Naive thymus-derived CD4-positive, alpha-beta T cell (primary cell): ENCODE measurements around the gene PCDHGB2. TPM values are rescaled to one million over a fixed set of nuclear protein-coding genes. Genes with fewer than 3 reads are reported as not detected.

Experiments used
- ATAC-seq: fragments of 150-1000 bp; cut with Tn5 transposase; 2 replicates; pipeline ENCODE4 v1.10.0; 2021; ENCODE audit warnings: mild to moderate bottlenecking, moderate library complexity
- CTCF ChIA-PET: fragments of 350-600 bp; sonication (Branson Sonifier 250); formaldehyde crosslinking; loops from one replicate; lab custom pipeline; 2021; ENCODE audit warnings: antibody characterized with exemption; lab: Charles Lee
- POLR2A ChIA-PET: fragments of 350-600 bp; sonication (Branson Sonifier 250); formaldehyde crosslinking; loops from one replicate; lab custom pipeline; 2021; ENCODE audit warnings: antibody characterized with exemption, inconsistent platforms; lab: Charles Lee
- DNase-seq, 9 donors: peaks; one replicate each; pipeline versions ENCODE4 v3.0.0 to v3.0.0-alpha.2; 2020 to 2022; ENCODE audit warnings: mixed read lengths in 1 of 9
- H3K27ac ChIP-seq: one replicate; pipeline ENCODE4 v1.7.0; 2013; ENCODE audit warnings: mild to moderate bottlenecking, low read depth, low read length, moderate library complexity
- H3K27me3 ChIP-seq, 2 donors: one replicate each; pipeline ENCODE4 v1.7.0; 2013; ENCODE audit warnings: low read length in 2 of 2, mild to moderate bottlenecking in 2 of 2, moderate library complexity in 2 of 2; ENCODE audit not compliant: control insufficient read depth in 2 of 2, insufficient read depth in 2 of 2
- H3K36me3 ChIP-seq, 3 experiments: 1 replicate in 2 of 3; 2 replicates in 1 of 3; pipeline ENCODE4 v1.7.0; 2013; ENCODE audit warnings: low read length in 3 of 3, mild to moderate bottlenecking in 3 of 3, moderate library complexity in 1 of 3; ENCODE audit not compliant: insufficient read depth in 3 of 3, control insufficient read depth in 2 of 3
- H3K4me1 ChIP-seq, 2 donors: one replicate each; pipeline ENCODE4 v1.7.0; 2013; ENCODE audit warnings: low read length in 2 of 2, mild to moderate bottlenecking in 2 of 2, moderate library complexity in 1 of 2; ENCODE audit not compliant: control insufficient read depth in 2 of 2, insufficient read depth in 2 of 2
- H3K4me3 ChIP-seq: 2 replicates; pipeline ENCODE4 v1.7.0; 2013; ENCODE audit warnings: mild to moderate bottlenecking, low read length
- H3K9me3 ChIP-seq, 3 experiments: 1 replicate in 2 of 3; 2 replicates in 1 of 3; pipeline ENCODE4 v1.7.0; 2013; ENCODE audit warnings: low read length in 3 of 3; ENCODE audit not compliant: control insufficient read depth in 2 of 3
- H3K27ac Mint-ChIP-seq, 9 donors: one replicate each; pipeline ENCODE4 v1.8.0; 2020 to 2022; ENCODE audit warnings: mixed read lengths in 9 of 9, mild to moderate bottlenecking in 8 of 9, moderate library complexity in 5 of 9, inconsistent platforms in 2 of 9
- H3K27me3 Mint-ChIP-seq, 5 donors: one replicate each; pipeline ENCODE4 v1.8.0; 2021 to 2022; ENCODE audit warnings: mixed read lengths in 5 of 5, mild to moderate bottlenecking in 1 of 5
- H3K36me3 Mint-ChIP-seq, 5 donors: one replicate each; pipeline ENCODE4 v1.8.0; 2020 to 2022; ENCODE audit warnings: mixed read lengths in 5 of 5, mild to moderate bottlenecking in 3 of 5, inconsistent platforms in 1 of 5
- H3K4me1 Mint-ChIP-seq, 7 donors: one replicate each; pipeline ENCODE4 v1.8.0; 2020 to 2022; ENCODE audit warnings: mixed read lengths in 7 of 7, mild to moderate bottlenecking in 3 of 7, inconsistent platforms in 1 of 7
- H3K4me3 Mint-ChIP-seq, 10 donors: one replicate each; pipeline ENCODE4 v1.8.0; 2020 to 2022; ENCODE audit warnings: mild to moderate bottlenecking in 10 of 10, mixed read lengths in 10 of 10, moderate library complexity in 6 of 10, inconsistent platforms in 2 of 10
- H3K9me3 Mint-ChIP-seq, 11 donors: one replicate each; pipeline ENCODE4 v1.8.0; 2020 to 2022; ENCODE audit warnings: mixed read lengths in 11 of 11, mild to moderate bottlenecking in 4 of 11, inconsistent platforms in 1 of 11, moderate library complexity in 1 of 11
- intact Hi-C, 2 donors: fragments of 100-400 bp; cut with micrococcal nuclease; formaldehyde crosslinking; loops; one replicate each; pipeline ENCODE4 v1.15.1; 2023
- polyA plus RNA-seq, 2 donors: library from polyadenylated mRNA; unstranded; fragments of 300-500 nt; fragmentation: Illumina TruSeq; gene quantifications; one replicate each; pipeline ENCODE4 v1.2.3, GENCODE V29; 2021
- total RNA-seq, 6 experiments: library from RNA in 5 of 6; stranded (reverse) in 5 of 6; gene quantifications; 1 replicate in 5 of 6; 2 replicates in 1 of 6; pipeline ENCODE4 v1.2.3 and lab custom pipeline; 2021 to 2026

PCDHGB2 gene
- total and polyA plus RNA-seq, 7 experiments from 2014 or later, result 0.24 to 1.3 (median 0.36) TPM; not detected in 3

GRCh38 chr5:141366016-141366896 lies 6.5 kb downstream of the PCDHGB2 start:
- H3K27ac Mint-ChIP-seq, result no peak overlapping the region
- ChIA-PET CTCF (no interaction called here), POLR2A (no interaction called here)
- peaks cover 2 to 12% (median 6%) of the 10 kb centered on the region in 7 donors for H3K4me1 Mint-ChIP-seq
- DNase-seq (no peak), ATAC-seq (no peak)
- H3K4me3 Mint-ChIP-seq, result no peak overlapping the region
- peaks cover 54 to 93% (median 83%) of the 10 kb centered on the region in 5 donors for H3K27me3 Mint-ChIP-seq
- Histone ChIP-seq H3K4me3 (no peak overlapping the region), H3K27ac (no peak overlapping the region), H3K9me3 (peaks cover 0 to 49% (median 0%) of the 10 kb centered on the region in 3 experiments), H3K4me1 (no peaks in the 10 kb centered on the region), H3K36me3 (no peaks in the 10 kb centered on the region), H3K27me3 (peaks cover 5 to 25% of the 10 kb centered on the region in 2 donors)
- peaks cover 8 to 34% (median 16%) of the 10 kb centered on the region in 5 donors for H3K36me3 Mint-ChIP-seq
- peaks cover 12 to 93% (median 59%) of the 10 kb centered on the region in 11 donors for H3K9me3 Mint-ChIP-seq
- intact Hi-C loops, result loop anchor here in 1 of 2 donors (10.0 kb wide), 1 partner anchor 131 kb away; no protein-coding TSS in a partner anchor

GRCh38 chr5:141369994-141370848 lies 10.4 kb downstream of the PCDHGB2 start, which contains the start of gene PCDHGB3:
TSS of gene PCDHGB3 (plus strand) at chr5:141370242. CDS start at chr5:141370395, 153 bp downstream.
- H3K9me3 Mint-ChIP-seq, result peaks cover 3 to 93% (median 47%) of the 10 kb centered on the region in 11 donors
- ChIA-PET POLR2A (no interaction called here), CTCF (interaction anchor here (0.6 to 1.2 kb wide), 5 partner anchors 51 to 539 kb away, joined by 3 to 5 read pairs (median 4); partner anchors contain the start of gene PCDHGA11)
- Histone ChIP-seq H3K36me3 (no peaks in the 10 kb centered on the region), H3K27ac (no peak within 1 kb of the TSS), H3K9me3 (peaks cover 0 to 48% (median 0%) of the 10 kb centered on the region in 3 experiments), H3K4me1 (no peaks in the 10 kb centered on the region), H3K4me3 (peak within 1 kb of the TSS; percentile 29), H3K27me3 (peaks cover 0 to 11% of the 10 kb centered on the region in 2 donors)
- H3K27me3 Mint-ChIP-seq, result peaks cover 42 to 93% (median 82%) of the 10 kb centered on the region in 5 donors
- H3K4me1 Mint-ChIP-seq, result peaks cover 2 to 8% (median 6%) of the 10 kb centered on the region in 7 donors
- H3K4me3 Mint-ChIP-seq, result peak within 1 kb of the TSS; percentile 70 to 86 (median 82)
- H3K36me3 Mint-ChIP-seq, result peaks cover 4 to 24% (median 7%) of the 10 kb centered on the region in 5 donors
- intact Hi-C loops, result loop anchor here (1.0 to 10.0 kb wide), 2 partner anchors 135 to 194 kb away; no protein-coding TSS in a partner anchor
- H3K27ac Mint-ChIP-seq, result no peak within 1 kb of the TSS
- peak in 5 of 9 donors; percentile 21 to 42 (median 27) for DNase-seq
- peak; percentile 76 for ATAC-seq

- ChIA-PET POLR2A (no interaction called here), CTCF (interaction anchor here (0.6 kb wide), 1 partner anchor 957 kb away, joined by 6 read pairs; no protein-coding TSS in a partner anchor)
- peaks cover 0 to 41% (median 0%) of the 10 kb centered on the region in 3 experiments for H3K9me3 ChIP-seq
- intact Hi-C loops, result no loop called here
- H3K27me3 ChIP-seq, result peaks cover 0 to 8% of the 10 kb centered on the region in 2 donors
- no peaks in the 10 kb centered on the region for H3K36me3 ChIP-seq
- Mint-ChIP-seq H3K36me3 (peaks cover 2 to 22% (median 12%) of the 10 kb centered on the region in 5 donors), H3K27ac (peak overlapping the region in 1 of 9 donors; percentile 49), H3K9me3 (peaks cover 8 to 93% (median 45%) of the 10 kb centered on the region in 11 donors), H3K4me3 (peak overlapping the region in 2 of 10 donors; percentile 66 to 81), H3K27me3 (peaks cover 32 to 85% (median 79%) of the 10 kb centered on the region in 5 donors), H3K4me1 (peaks cover 2 to 8% (median 6%) of the 10 kb centered on the region in 7 donors)
- H3K4me3 ChIP-seq, result no peak overlapping the region
- DNase-seq, result no peak
- H3K27ac ChIP-seq, result no peak overlapping the region
- H3K4me1 ChIP-seq, result no peaks in the 10 kb centered on the region
- ATAC-seq, result no peak
Measured at GRCh38 chr5:141371572-141372475, 12.0 kb downstream of the PCDHGB2 start.

GRCh38 chr5:141373673-141374317 lies 14.0 kb downstream of the PCDHGB2 start, which contains the start of gene PCDHGA6:
TSS of gene PCDHGA6 (plus strand) at chr5:141373891. CDS start at chr5:141374084, 193 bp downstream.
- Histone ChIP-seq H3K4me3 (no peak within 1 kb of the TSS), H3K4me1 (no peaks in the 10 kb centered on the region), H3K9me3 (peaks cover 0 to 50% (median 0%) of the 10 kb centered on the region in 3 experiments), H3K27me3 (no peaks in the 10 kb centered on the region), H3K27ac (no peak within 1 kb of the TSS), H3K36me3 (no peaks in the 10 kb centered on the region)
- peaks cover 2 to 8% (median 6%) of the 10 kb centered on the region in 7 donors for H3K4me1 Mint-ChIP-seq
- ATAC-seq (no peak), DNase-seq (no peak)
- intact Hi-C loops, result no loop called here
- peaks cover 8 to 93% (median 47%) of the 10 kb centered on the region in 11 donors for H3K9me3 Mint-ChIP-seq
- POLR2A ChIA-PET, result interaction anchor here (0.7 kb wide), 1 partner anchor 198 kb away, joined by 3 read pairs; no protein-coding TSS in a partner anchor
- CTCF ChIA-PET, result no interaction called here
- H3K36me3 Mint-ChIP-seq, result peaks cover 2 to 22% (median 12%) of the 10 kb centered on the region in 5 donors
- no peak within 1 kb of the TSS for H3K27ac Mint-ChIP-seq
- peak within 1 kb of the TSS in 9 of 10 donors; percentile 18 to 59 (median 49) for H3K4me3 Mint-ChIP-seq
- H3K27me3 Mint-ChIP-seq, result peaks cover 26 to 82% (median 71%) of the 10 kb centered on the region in 5 donors

- H3K36me3 ChIP-seq, result no peaks in the 10 kb centered on the region
- peaks cover 2 to 22% (median 12%) of the 10 kb centered on the region in 5 donors for H3K36me3 Mint-ChIP-seq
- no peak for ATAC-seq
- H3K27ac ChIP-seq, result no peak overlapping the region
- ChIA-PET POLR2A (no interaction called here), CTCF (no interaction called here)
- H3K27ac Mint-ChIP-seq, result no peak overlapping the region
- H3K4me1 ChIP-seq, result no peaks in the 10 kb centered on the region
- H3K9me3 Mint-ChIP-seq, result peaks cover 8 to 93% (median 50%) of the 10 kb centered on the region in 11 donors
- no peak overlapping the region for H3K4me3 Mint-ChIP-seq
- peaks cover 0 to 50% (median 0%) of the 10 kb centered on the region in 3 experiments for H3K9me3 ChIP-seq
- no peak for DNase-seq
- peaks cover 24 to 82% (median 71%) of the 10 kb centered on the region in 5 donors for H3K27me3 Mint-ChIP-seq
- H3K27me3 ChIP-seq, result no peaks in the 10 kb centered on the region
- intact Hi-C loops, result no loop called here
- H3K4me1 Mint-ChIP-seq, result peaks cover 2 to 8% (median 6%) of the 10 kb centered on the region in 7 donors
- no peak overlapping the region for H3K4me3 ChIP-seq
Measured at GRCh38 chr5:141374627-141375026, 14.8 kb downstream of the PCDHGB2 start.
